ENCODE measurements around the gene GPC6. TPM values are rescaled to one million over a fixed set of nuclear protein-coding genes. Genes with fewer than 3 reads are reported as not detected.

GPC6 gene
- polyA plus RNA-seq, 1 donor from 2014 or later, result 9.0 TPM

GRCh38 chr13:93810264-93810663 is 583.7 kb downstream of the GPC6 start:
- no peak for TF ChIP-seq EP300 (conservative IDR thresholded peaks at IDR 0.05; ENCODE audit: poor library complexity, severe bottlenecking)
- no peak for TF ChIP-seq TAF1 (IDR thresholded peaks at IDR 0.05; ENCODE audit: low read depth)
- TF ChIP-seq REST (IDR thresholded peaks at IDR 0.05; ENCODE audit: borderline replicate concordance), result no peak
- no peak for TF ChIP-seq MXI1 (conservative IDR thresholded peaks at IDR 0.05; ENCODE audit: poor library complexity, severe bottlenecking)
- TF ChIP-seq RAD21 (conservative IDR thresholded peaks at IDR 0.05), result no peak
- no peak for TF ChIP-seq CTCF (IDR thresholded peaks at IDR 0.05; ENCODE audit: poor library complexity, severe bottlenecking)
- TF ChIP-seq SMC3 (conservative IDR thresholded peaks at IDR 0.05; ENCODE audit: poor library complexity), result no peak
- no peak for TF ChIP-seq POLR2AphosphoS5 (IDR thresholded peaks at IDR 0.05)
- TF ChIP-seq EZH2 (IDR thresholded peaks at IDR 0.05; ENCODE audit: borderline replicate concordance, insufficient read depth, low read length, poor library complexity, severe bottlenecking), result no peak
- no peaks in the 10 kb centered on the region for H3K36me3 ChIP-seq (ENCODE audit: insufficient read depth, low read length)
- no peaks in the 10 kb centered on the region for H3K9me2 ChIP-seq (ENCODE audit: insufficient read depth, low read length)
- H3K27ac ChIP-seq (ENCODE audit: low read length), result no peak overlapping the region
- no peak overlapping the region for H2AFZ ChIP-seq (ENCODE audit: low read depth, low read length)
- H3F3A ChIP-seq (ENCODE audit: insufficient read depth, low read length, poor library complexity, severe bottlenecking), result no peaks in the 10 kb centered on the region
- no peaks in the 10 kb centered on the region for H3K27me3 ChIP-seq (ENCODE audit: insufficient read depth, low read depth, low read length)
- no peak overlapping the region for H3K9ac ChIP-seq (ENCODE audit: low read length)
- no peak overlapping the region for H3K4me3 ChIP-seq (ENCODE audit: low read length)
- H3K4me2 ChIP-seq (ENCODE audit: low read length), result no peak overlapping the region
- no peaks in the 10 kb centered on the region for H4K20me1 ChIP-seq (ENCODE audit: insufficient read depth)
- no peaks in the 10 kb centered on the region for H3K9me3 ChIP-seq (ENCODE audit: low read length)
- no peaks in the 10 kb centered on the region for H3K79me2 ChIP-seq (replicated peaks; ENCODE audit: insufficient read depth, low read length)

- TF ChIP-seq REST (IDR thresholded peaks at IDR 0.05; ENCODE audit: borderline replicate concordance), result no peak
- TF ChIP-seq MXI1 (conservative IDR thresholded peaks at IDR 0.05; ENCODE audit: poor library complexity, severe bottlenecking), result no peak
- TF ChIP-seq POLR2AphosphoS5 (IDR thresholded peaks at IDR 0.05), result no peak
- TF ChIP-seq CTCF (IDR thresholded peaks at IDR 0.05; ENCODE audit: poor library complexity, severe bottlenecking), result no peak
- no peak for TF ChIP-seq SMC3 (conservative IDR thresholded peaks at IDR 0.05; ENCODE audit: poor library complexity)
- TF ChIP-seq EZH2 (IDR thresholded peaks at IDR 0.05; ENCODE audit: borderline replicate concordance, insufficient read depth, low read length, poor library complexity, severe bottlenecking), result no peak
- no peak for TF ChIP-seq RAD21 (conservative IDR thresholded peaks at IDR 0.05)
- TF ChIP-seq EP300 (conservative IDR thresholded peaks at IDR 0.05; ENCODE audit: poor library complexity, severe bottlenecking), result no peak
- TF ChIP-seq TAF1 (IDR thresholded peaks at IDR 0.05; ENCODE audit: low read depth), result no peak
Measured at GRCh38 chr13:93811071-93811737, 584.6 kb downstream of the GPC6 start.

More at GRCh38 chr13:93811071-93811737, 584.6 kb downstream of the GPC6 start:
- Histone ChIP-seq H2AFZ (ENCODE audit: low read depth, low read length) (no peak overlapping the region), H3K27ac (ENCODE audit: low read length) (peak overlapping the region; percentile 6), H3K9me2 (ENCODE audit: insufficient read depth, low read length) (no peaks in the 10 kb centered on the region), H3K4me2 (ENCODE audit: low read length) (no peak overlapping the region), H3K9ac (ENCODE audit: low read length) (no peak overlapping the region), H3K79me2 (replicated peaks; ENCODE audit: insufficient read depth, low read length) (no peaks in the 10 kb centered on the region), H4K20me1 (ENCODE audit: insufficient read depth) (no peaks in the 10 kb centered on the region), H3F3A (ENCODE audit: insufficient read depth, low read length, poor library complexity, severe bottlenecking) (no peaks in the 10 kb centered on the region), H3K4me3 (ENCODE audit: low read length) (no peak overlapping the region), H3K36me3 (ENCODE audit: insufficient read depth, low read length) (no peaks in the 10 kb centered on the region), H3K9me3 (ENCODE audit: low read length) (no peaks in the 10 kb centered on the region), H3K27me3 (ENCODE audit: insufficient read depth, low read depth, low read length) (no peaks in the 10 kb centered on the region)

Data from neural cell (in vitro differentiated cells).